NCI-H2081 (cell line): ENCODE data around the gene DVL2.

ENCODE experiments used
- DNase-seq, 2 experiments: peaks; one replicate each; lab custom pipeline; 2025; lab: John Stamatoyannopoulos, UW

Gene DVL2

GRCh38 chr17:7234083-7234951 lies at the start of gene DVL2:
Gene DVL2, minus strand, starts transcription at chr17:7234517. Its CDS starts 255 bp downstream, at chr17:7234262.
- peak; percentile 79 to 82 for DNase-seq

GRCh38 chr17:7283471-7284216 lies 49.3 kb upstream of the DVL2 start:
- DNase-seq, result no peak

- no peak for DNase-seq
Observed at GRCh38 chr17:7282752-7283321, 48.5 kb upstream of the DVL2 start.

GRCh38 chr17:7281953-7282751 lies 47.8 kb upstream of the DVL2 start:
- DNase-seq, result no peak

- DNase-seq, result peak; percentile 69 to 80
Observed at GRCh38 chr17:7281074-7281952, 47.0 kb upstream of the DVL2 start, which contains the start of gene SLC2A4. Gene SLC2A4, plus strand, starts transcription at chr17:7281718. Its CDS starts 217 bp downstream, at chr17:7281935.

GRCh38 chr17:7280519-7281073 lies 46.3 kb upstream of the DVL2 start:
- peak; percentile 49 to 63 for DNase-seq

GRCh38 chr17:7279448-7279847 lies 45.1 kb upstream of the DVL2 start:
- DNase-seq, result no peak

- DNase-seq, result no peak
Observed at GRCh38 chr17:7266784-7267183, 32.5 kb upstream of the DVL2 start.

GRCh38 chr17:7263801-7264078 lies 29.4 kb upstream of the DVL2 start:
- no peak for DNase-seq

GRCh38 chr17:7262935-7263800 lies 28.9 kb upstream of the DVL2 start:
- peak in 1 of 2 experiments; percentile 8 for DNase-seq

- peak; percentile 56 to 78 for DNase-seq
Observed at GRCh38 chr17:7262192-7262934, 28.0 kb upstream of the DVL2 start, which contains the start of gene CLDN7. Gene CLDN7, minus strand, starts transcription at chr17:7262478. Its CDS starts 435 bp downstream, at chr17:7262043.

- DNase-seq, result no peak
Observed at GRCh38 chr17:7261379-7262191, 27.3 kb upstream of the DVL2 start.

- DNase-seq, result peak; percentile 25 to 38
Observed at GRCh38 chr17:7260651-7261378, 26.5 kb upstream of the DVL2 start.

- DNase-seq, result no peak
Observed at GRCh38 chr17:7260151-7260550, 25.8 kb upstream of the DVL2 start.

- no peak for DNase-seq
Observed at GRCh38 chr17:7259555-7259889, 25.2 kb upstream of the DVL2 start.

GRCh38 chr17:7258731-7259554 lies 24.6 kb upstream of the DVL2 start:
- no peak for DNase-seq
